ENCODE data around the gene SLC18B1.

SLC18B1 gene

GRCh38 chr6:132805548-132805947 is 7.1 kb upstream of the SLC18B1 start:
- Histone ChIP-seq H3K4me3 (ENCODE audit: low read depth in 1 of 2, low read length in 2 of 2) (no peak overlapping the region), H3K9me3 (ENCODE audit: insufficient read depth, low read length, severe bottlenecking) (no peaks in the 10 kb centered on the region), H3K4me2 (ENCODE audit: insufficient read depth, low read length) (no peak overlapping the region), H3K9ac (ENCODE audit: low read depth, low read length) (no peak overlapping the region), H2AFZ (ENCODE audit: low read depth, low read length) (no peak overlapping the region), H3K4me1 (ENCODE audit: insufficient read depth, low read length) (no peaks in the 10 kb centered on the region), H3K36me3 (ENCODE audit: insufficient read depth, low read length) (no peaks in the 10 kb centered on the region), H3K79me2 (ENCODE audit: insufficient read depth, low read length) (no peaks in the 10 kb centered on the region), H4K20me1 (ENCODE audit: insufficient read depth, low read length) (no peaks in the 10 kb centered on the region), H3K27ac (ENCODE audit: low read length) (no peak overlapping the region), H3K27me3 (ENCODE audit: insufficient read depth, low read length, poor library complexity) (peaks cover 10% of the 10 kb centered on the region)
- ATAC-seq (ENCODE audit: insufficient read depth, low read depth) = no peak
- no peak for DNase-seq
- TF ChIP-seq EZH2 (IDR thresholded peaks at IDR 0.05; ENCODE audit: borderline replicate concordance, low read depth, low read length, severe bottlenecking) (no peak), CTCF (IDR thresholded peaks at IDR 0.05; ENCODE audit: borderline replicate concordance, extremely low read depth, low read length, poor library complexity, severe bottlenecking) (no peak)

GRCh38 chr6:132804251-132804650 is 5.8 kb upstream of the SLC18B1 start:
- DNase-seq = no peak
- no peaks in the 10 kb centered on the region for H3K36me3 ChIP-seq (ENCODE audit: insufficient read depth, low read length)
- H3K27me3 ChIP-seq (ENCODE audit: insufficient read depth, low read length, poor library complexity) = peaks cover 5% of the 10 kb centered on the region
- no peak for ATAC-seq (ENCODE audit: insufficient read depth, low read depth)
- no peak overlapping the region for H3K4me2 ChIP-seq (ENCODE audit: insufficient read depth, low read length)
- H3K9me3 ChIP-seq (ENCODE audit: insufficient read depth, low read length, severe bottlenecking) = no peaks in the 10 kb centered on the region
- no peaks in the 10 kb centered on the region for H4K20me1 ChIP-seq (ENCODE audit: insufficient read depth, low read length)
- no peaks in the 10 kb centered on the region for H3K4me1 ChIP-seq (ENCODE audit: insufficient read depth, low read length)
- no peak overlapping the region for H3K9ac ChIP-seq (ENCODE audit: low read depth, low read length)
- TF ChIP-seq EZH2 (IDR thresholded peaks at IDR 0.05; ENCODE audit: borderline replicate concordance, low read depth, low read length, severe bottlenecking) = no peak
- no peak for TF ChIP-seq CTCF (IDR thresholded peaks at IDR 0.05; ENCODE audit: borderline replicate concordance, extremely low read depth, low read length, poor library complexity, severe bottlenecking)
- no peaks in the 10 kb centered on the region for H3K79me2 ChIP-seq (ENCODE audit: insufficient read depth, low read length)
- no peak overlapping the region for H3K27ac ChIP-seq (ENCODE audit: low read length)
- H3K4me3 ChIP-seq (ENCODE audit: low read depth in 1 of 2, low read length in 2 of 2) = no peak overlapping the region
- H2AFZ ChIP-seq (ENCODE audit: low read depth, low read length) = no peak overlapping the region

GRCh38 chr6:132800656-132801055 is 2.2 kb upstream of the SLC18B1 start:
- Histone ChIP-seq H3K79me2 (ENCODE audit: insufficient read depth, low read length) (no peaks in the 10 kb centered on the region), H3K4me2 (ENCODE audit: insufficient read depth, low read length) (no peak overlapping the region), H3K4me1 (ENCODE audit: insufficient read depth, low read length) (peaks cover 14% of the 10 kb centered on the region), H3K9me3 (ENCODE audit: insufficient read depth, low read length, severe bottlenecking) (no peaks in the 10 kb centered on the region), H3K27me3 (ENCODE audit: insufficient read depth, low read length, poor library complexity) (peaks cover 21% of the 10 kb centered on the region), H3K4me3 (ENCODE audit: low read depth in 1 of 2, low read length in 2 of 2) (no peak overlapping the region), H3K36me3 (ENCODE audit: insufficient read depth, low read length) (no peaks in the 10 kb centered on the region), H3K9ac (ENCODE audit: low read depth, low read length) (no peak overlapping the region), H4K20me1 (ENCODE audit: insufficient read depth, low read length) (no peaks in the 10 kb centered on the region), H3K27ac (ENCODE audit: low read length) (no peak overlapping the region), H2AFZ (ENCODE audit: low read depth, low read length) (no peak overlapping the region)
- TF ChIP-seq EZH2 (IDR thresholded peaks at IDR 0.05; ENCODE audit: borderline replicate concordance, low read depth, low read length, severe bottlenecking) (no peak), CTCF (IDR thresholded peaks at IDR 0.05; ENCODE audit: borderline replicate concordance, extremely low read depth, low read length, poor library complexity, severe bottlenecking) (no peak)
- ATAC-seq (ENCODE audit: insufficient read depth, low read depth) (no peak), DNase-seq (no peak)

Data from DND-41 (cell line).